ENCODE results near the gene EMC6.

DNA sequence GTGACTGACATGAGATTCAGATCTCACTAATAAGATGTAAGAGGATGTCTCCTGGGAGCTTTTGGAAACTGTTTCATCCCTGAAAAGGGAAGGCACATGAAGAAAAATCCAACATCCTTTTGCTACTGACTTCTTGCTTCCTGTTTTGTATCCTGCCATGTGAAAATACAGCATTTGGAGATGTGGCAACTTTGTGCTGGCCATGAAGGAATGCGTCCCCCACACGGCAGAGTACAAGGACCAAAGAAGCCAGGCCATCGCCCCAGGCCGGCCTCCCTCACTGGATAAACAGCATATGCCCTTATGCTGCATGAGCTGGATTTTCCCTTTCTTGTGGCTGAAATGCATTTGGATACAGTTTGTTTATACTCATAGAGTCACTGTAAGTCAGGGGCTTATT lies 49.6 kb downstream of the EMC6 start:
- TF ChIP-seq POLR2A (IDR thresholded peaks at IDR 0.05), result no peak
- TF ChIP-seq CTCF (IDR thresholded peaks at IDR 0.05), result no peak
- no peak for TF ChIP-seq POLR2AphosphoS5 (IDR thresholded peaks at IDR 0.05)
